Measurements from ENCODE around the gene GZMM.

- TF ChIP-seq SP1 (IDR thresholded peaks at IDR 0.05; ENCODE audit: low read depth) (no peak), POLR2AphosphoS5 (IDR thresholded peaks at IDR 0.05; ENCODE audit: low read depth, low read length) (no peak), ZBTB33 (IDR thresholded peaks at IDR 0.05; ENCODE audit: extremely low read depth, insufficient replicate concordance, low read length) (no peak), CTCF (IDR thresholded peaks at IDR 0.05 in 2 of 3, conservative IDR thresholded peaks at IDR 0.05 in 1 of 3; ENCODE audit: borderline replicate concordance in 1 of 3, insufficient read depth in 1 of 3, low read depth in 2 of 3, low read length in 2 of 3) (no peak)
These were observed 4.2 kb downstream of the GZMM start for GRCh38 chr19:547836-548720.

Data from HCT116 (cell line).